Choroid plexus epithelial cell (primary cell): ENCODE measurements around the gene TRIP12.
"Not testable (repeated sequence)": the region's sequence is repeated elsewhere in the genome, so short reads cannot be mapped to it uniquely, and the experiment has no call there.

Source experiments
- DNase-seq: peaks from one replicate; pipeline ENCODE4 v3.0.0-alpha.2; 2010; ENCODE audit warnings: low read depth
- H3K4me3 ChIP-seq: 2 replicates; pipeline ENCODE4 v1.5.1; 2011; ENCODE audit warnings: low read depth, mild to moderate bottlenecking, control low read depth, low read length, moderate library complexity
- CTCF ChIP-seq: conservative IDR thresholded peaks from 2 replicates; pipeline ENCODE4 v1.5.1; 2011; ENCODE audit warnings: low read depth, mild to moderate bottlenecking, control low read depth, inconsistent platforms, low read length, moderate library complexity

Gene TRIP12

DNA sequence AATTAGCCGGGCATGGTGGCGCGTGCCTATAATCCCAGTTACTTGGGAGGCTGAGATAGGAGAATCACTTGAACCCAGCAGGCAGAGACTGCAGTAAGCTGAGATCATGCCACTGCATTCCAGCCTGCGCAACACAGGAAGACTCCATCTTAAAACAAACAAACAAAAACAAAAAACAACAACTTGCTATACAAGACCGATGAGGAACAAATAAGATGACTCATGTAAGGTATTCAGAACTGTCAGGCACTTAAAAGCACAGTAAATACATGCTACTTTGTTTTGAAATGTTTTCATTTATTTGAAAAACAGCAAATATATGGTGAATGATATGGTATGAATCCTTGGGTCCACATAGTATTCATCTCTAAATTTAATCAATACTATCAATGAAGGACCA is 66.7 kb downstream of the TRIP12 start:
- H3K4me3 ChIP-seq = no peak overlapping the region
- no peak for TF ChIP-seq CTCF
- DNase-seq = no peak

DNA sequence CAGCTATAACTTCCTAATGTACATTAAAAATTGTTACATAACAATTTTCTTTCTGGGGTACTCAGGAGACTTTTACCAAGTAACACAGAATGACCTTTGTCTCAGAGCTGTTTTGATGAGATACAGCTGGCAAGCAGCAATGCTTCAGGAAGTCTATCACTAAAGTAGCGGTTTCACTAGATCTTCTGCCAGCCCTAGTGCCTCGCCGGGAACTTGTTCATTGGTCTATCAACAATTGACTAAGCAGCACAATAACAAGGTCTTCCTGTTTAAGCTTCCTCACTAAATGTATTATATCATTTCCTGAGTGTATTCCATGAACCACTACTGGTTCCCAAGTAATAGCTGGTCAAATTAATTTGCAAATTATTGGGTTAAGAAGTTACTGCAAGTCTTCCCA is 69.2 kb downstream of the TRIP12 start:
- TF ChIP-seq CTCF = no peak

DNA sequence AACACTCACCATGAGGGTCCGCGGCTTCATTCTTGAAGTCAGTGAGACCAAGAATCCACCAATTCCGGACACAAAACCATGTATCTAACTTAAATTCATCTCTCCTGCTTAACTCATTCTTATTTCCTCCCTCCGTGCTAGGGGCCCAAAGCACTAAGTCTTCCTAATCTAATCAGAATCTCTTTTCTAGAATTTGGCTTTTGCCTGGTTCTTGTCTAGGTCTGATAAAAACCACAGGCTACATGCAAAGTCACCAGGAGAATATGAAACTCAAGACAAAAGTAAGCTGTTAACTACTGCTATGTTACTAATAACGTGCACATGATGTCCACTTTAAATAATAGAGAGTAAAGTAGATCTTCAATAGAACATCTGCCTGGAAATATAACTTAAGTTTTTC is 69.9 kb downstream of the TRIP12 start:
- no peak overlapping the region for H3K4me3 ChIP-seq
- DNase-seq = no peak
- TF ChIP-seq CTCF = no peak

More for the DNA sequence above, 69.2 kb downstream of the TRIP12 start:
- no peak overlapping the region for H3K4me3 ChIP-seq
- DNase-seq = peak; percentile 82

GRCh38 chr2:229850355-229851275 is 71.2 kb downstream of the TRIP12 start:
- H3K4me3 ChIP-seq, DNase-seq: not testable (repeated sequence)

DNA sequence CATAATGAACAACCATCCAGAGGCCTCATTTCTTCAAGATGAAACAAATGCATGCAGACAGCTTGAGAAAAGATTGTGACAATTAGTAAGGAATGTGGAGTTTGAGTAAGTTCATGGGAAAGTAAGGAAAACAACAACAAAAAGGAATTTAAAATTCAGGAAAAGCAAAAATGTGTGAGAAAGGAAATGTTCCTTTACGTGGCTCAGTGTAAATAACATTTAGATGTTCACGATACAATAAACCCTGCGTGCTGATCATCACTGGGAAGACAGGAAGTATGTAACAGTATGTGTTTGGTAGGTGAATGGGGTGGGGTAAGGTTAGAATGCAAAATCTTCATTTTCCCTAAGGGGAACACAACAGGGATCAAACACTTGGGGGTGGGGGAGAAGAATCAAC is 72.7 kb downstream of the TRIP12 start:
- DNase-seq = no peak
- TF ChIP-seq CTCF = no peak
- no peak overlapping the region for H3K4me3 ChIP-seq

DNA sequence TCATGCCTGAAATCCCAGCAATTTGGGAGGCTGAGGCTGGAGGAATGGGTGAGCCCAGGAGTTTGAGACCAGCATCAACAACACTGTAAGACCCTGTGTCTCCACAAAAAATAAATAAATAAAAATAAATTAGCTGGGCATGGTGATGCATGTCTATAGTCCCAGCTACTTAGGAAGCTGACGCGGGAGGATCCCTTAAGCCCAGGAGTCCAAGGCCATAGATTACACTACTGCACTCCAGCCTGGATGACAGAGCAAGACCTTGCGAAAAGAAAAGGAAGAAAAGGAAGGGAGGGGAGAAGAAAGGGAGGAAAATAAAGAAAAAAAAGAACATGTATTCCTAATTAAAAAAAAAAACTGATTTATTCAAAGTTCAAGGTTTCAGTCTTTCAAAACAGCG is 78.2 kb downstream of the TRIP12 start:
- no peak for DNase-seq
- no peak for TF ChIP-seq CTCF

DNA sequence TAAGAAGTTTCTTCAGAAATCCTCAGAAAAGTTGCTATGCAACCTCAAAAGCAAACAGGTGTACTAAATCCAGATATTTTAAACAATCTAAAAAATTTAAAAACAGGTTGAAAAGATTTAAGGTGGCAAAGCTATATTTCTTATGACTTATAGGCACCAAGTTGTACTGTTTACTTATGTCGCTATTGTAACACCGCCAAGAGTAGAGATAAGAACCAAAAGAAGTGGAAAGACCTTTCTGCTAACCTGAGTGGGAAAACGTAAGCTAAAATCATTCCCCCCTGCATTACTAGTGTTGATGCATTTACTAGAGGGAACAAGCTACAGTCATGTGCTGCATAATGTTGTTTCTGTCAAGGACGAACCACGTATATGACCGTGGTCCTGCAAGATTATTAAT is 83.1 kb downstream of the TRIP12 start:
- no peak overlapping the region for H3K4me3 ChIP-seq
- DNase-seq = no peak
- no peak for TF ChIP-seq CTCF

More for the DNA sequence above, 78.2 kb downstream of the TRIP12 start:
- H3K4me3 ChIP-seq = no peak overlapping the region
